ENCODE results near the gene CORO2A. TPM values are rescaled to one million over a fixed set of nuclear protein-coding genes. Genes with fewer than 3 reads are reported as not detected.

CORO2A gene
- total and polyA plus RNA-seq, 2 of the 13 experiments (the other 11 are each of a cell fraction or from before 2014, with no cell fraction given) = 14.4 to 15.3 TPM

DNA sequence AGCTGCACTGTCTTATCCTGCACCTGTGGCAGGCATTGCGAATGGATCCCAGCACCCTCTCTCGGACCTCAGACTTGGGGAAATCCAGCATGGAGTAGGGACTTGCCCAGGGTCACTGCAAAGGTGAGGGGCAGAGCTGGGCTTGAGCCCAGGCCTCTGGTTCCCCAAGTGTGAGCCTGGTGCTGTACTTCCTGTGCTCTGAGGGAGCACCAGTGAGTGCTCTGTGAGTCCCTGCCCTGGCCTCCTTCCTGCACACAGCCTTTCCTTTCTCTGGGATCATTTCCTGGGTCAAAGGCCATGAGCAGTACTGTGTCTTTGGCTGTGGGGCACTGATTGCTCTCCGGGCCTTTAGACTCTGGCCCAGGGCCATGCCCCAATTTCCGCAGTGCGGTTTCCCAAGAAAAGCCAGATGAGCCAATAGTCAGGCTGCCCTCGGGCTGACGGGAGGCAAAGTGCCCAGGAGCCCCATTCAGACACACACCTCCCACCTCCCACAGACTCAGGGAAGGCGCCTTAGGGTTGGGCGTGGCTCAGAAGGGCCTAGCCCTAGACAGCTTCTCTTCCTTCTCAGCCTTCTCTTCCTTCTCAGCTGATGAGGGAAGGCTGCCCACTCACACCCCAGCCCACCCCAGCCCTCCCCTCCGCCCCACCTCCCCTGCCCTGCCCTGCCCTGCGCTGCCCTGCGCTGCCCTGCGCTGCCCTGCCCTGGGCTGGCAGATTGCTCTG lies 50.1 kb downstream of the CORO2A start (continued):
- TF ChIP-seq ZMYM3 (CRISPR knock-in tag; IDR thresholded peaks at IDR 0.05) = peak; percentile 64; the same call in 1 of the 2 replicates
- TF ChIP-seq, protein P1, sequence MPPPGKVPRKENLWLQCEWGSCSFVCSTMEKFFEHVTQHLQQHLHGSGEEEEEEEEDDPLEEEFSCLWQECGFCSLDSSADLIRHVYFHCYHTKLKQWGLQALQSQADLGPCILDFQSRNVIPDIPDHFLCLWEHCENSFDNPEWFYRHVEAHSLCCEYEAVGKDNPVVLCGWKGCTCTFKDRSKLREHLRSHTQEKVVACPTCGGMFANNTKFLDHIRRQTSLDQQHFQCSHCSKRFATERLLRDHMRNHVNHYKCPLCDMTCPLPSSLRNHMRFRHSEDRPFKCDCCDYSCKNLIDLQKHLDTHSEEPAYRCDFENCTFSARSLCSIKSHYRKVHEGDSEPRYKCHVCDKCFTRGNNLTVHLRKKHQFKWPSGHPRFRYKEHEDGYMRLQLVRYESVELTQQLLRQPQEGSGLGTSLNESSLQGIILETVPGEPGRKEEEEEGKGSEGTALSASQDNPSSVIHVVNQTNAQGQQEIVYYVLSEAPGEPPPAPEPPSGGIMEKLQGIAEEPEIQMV (CRISPR knock-in tag; IDR thresholded peaks at IDR 0.05; ENCODE audit: low read depth) = no peak
- no peak for TF ChIP-seq ZNF563 (CRISPR knock-in tag; IDR thresholded peaks at IDR 0.05)
- no peak for TF ChIP-seq KDM4B (CRISPR knock-in tag; IDR thresholded peaks at IDR 0.05)
- TF ChIP-seq, protein P2, sequence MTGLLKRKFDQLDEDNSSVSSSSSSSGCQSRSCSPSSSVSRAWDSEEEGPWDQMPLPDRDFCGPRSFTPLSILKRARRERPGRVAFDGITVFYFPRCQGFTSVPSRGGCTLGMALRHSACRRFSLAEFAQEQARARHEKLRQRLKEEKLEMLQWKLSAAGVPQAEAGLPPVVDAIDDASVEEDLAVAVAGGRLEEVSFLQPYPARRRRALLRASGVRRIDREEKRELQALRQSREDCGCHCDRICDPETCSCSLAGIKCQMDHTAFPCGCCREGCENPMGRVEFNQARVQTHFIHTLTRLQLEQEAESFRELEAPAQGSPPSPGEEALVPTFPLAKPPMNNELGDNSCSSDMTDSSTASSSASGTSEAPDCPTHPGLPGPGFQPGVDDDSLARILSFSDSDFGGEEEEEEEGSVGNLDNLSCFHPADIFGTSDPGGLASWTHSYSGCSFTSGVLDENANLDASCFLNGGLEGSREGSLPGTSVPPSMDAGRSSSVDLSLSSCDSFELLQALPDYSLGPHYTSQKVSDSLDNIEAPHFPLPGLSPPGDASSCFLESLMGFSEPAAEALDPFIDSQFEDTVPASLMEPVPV (CRISPR knock-in tag; IDR thresholded peaks at IDR 0.05) = no peak
- no peak for TF ChIP-seq ZSCAN12 (CRISPR knock-in tag; IDR thresholded peaks at IDR 0.05)
- no peak for TF ChIP-seq ZBTB7A (CRISPR knock-in tag; IDR thresholded peaks at IDR 0.05)
- peak; percentile 57; the same call in 1 of the 2 replicates for TF ChIP-seq ZFY (CRISPR knock-in tag; IDR thresholded peaks at IDR 0.05)
- no peak for TF ChIP-seq PAWR (CRISPR knock-in tag; IDR thresholded peaks at IDR 0.05; ENCODE audit: borderline replicate concordance)
- TF ChIP-seq, protein P3, sequence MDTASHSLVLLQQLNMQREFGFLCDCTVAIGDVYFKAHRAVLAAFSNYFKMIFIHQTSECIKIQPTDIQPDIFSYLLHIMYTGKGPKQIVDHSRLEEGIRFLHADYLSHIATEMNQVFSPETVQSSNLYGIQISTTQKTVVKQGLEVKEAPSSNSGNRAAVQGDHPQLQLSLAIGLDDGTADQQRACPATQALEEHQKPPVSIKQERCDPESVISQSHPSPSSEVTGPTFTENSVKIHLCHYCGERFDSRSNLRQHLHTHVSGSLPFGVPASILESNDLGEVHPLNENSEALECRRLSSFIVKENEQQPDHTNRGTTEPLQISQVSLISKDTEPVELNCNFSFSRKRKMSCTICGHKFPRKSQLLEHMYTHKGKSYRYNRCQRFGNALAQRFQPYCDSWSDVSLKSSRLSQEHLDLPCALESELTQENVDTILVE (CRISPR knock-in tag; IDR thresholded peaks at IDR 0.05) = no peak
- TF ChIP-seq ADNP (CRISPR knock-in tag; IDR thresholded peaks at IDR 0.05) = no peak
- TF ChIP-seq POGZ (CRISPR knock-in tag; IDR thresholded peaks at IDR 0.05) = peak; percentile 44; the same call in 1 of the 2 replicates
- no peak for TF ChIP-seq ZNF12 (CRISPR knock-in tag; IDR thresholded peaks at IDR 0.05)
- TF ChIP-seq, protein P4, sequence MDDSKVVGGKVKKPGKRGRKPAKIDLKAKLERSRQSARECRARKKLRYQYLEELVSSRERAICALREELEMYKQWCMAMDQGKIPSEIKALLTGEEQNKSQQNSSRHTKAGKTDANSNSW (CRISPR knock-in tag; IDR thresholded peaks at IDR 0.05; ENCODE audit: borderline replicate concordance) = no peak
- no peak for TF ChIP-seq ZNF589 (CRISPR knock-in tag; conservative IDR thresholded peaks at IDR 0.05)
- TF ChIP-seq TMF1 (CRISPR knock-in tag; IDR thresholded peaks at IDR 0.05; ENCODE audit: low read depth) = no peak
- TF ChIP-seq ZNF75D (CRISPR knock-in tag; IDR thresholded peaks at IDR 0.05; ENCODE audit: borderline replicate concordance) = no peak
- TF ChIP-seq SP1 (IDR thresholded peaks at IDR 0.05) = no peak
- TF ChIP-seq SP1 (CRISPR knock-in tag; IDR thresholded peaks at IDR 0.05) = no peak
- no peak for TF ChIP-seq ZNF331 (CRISPR knock-in tag; IDR thresholded peaks at IDR 0.05)
- no peak for TF ChIP-seq ZNF207 (IDR thresholded peaks at IDR 0.05; ENCODE audit: borderline replicate concordance)
- TF ChIP-seq ARID2 (CRISPR knock-in tag; IDR thresholded peaks at IDR 0.05; ENCODE audit: borderline replicate concordance) = no peak

Measured in HepG2 (cell line).